Measurements from ENCODE around the gene LNX2.

The LNX2 gene

DNA sequence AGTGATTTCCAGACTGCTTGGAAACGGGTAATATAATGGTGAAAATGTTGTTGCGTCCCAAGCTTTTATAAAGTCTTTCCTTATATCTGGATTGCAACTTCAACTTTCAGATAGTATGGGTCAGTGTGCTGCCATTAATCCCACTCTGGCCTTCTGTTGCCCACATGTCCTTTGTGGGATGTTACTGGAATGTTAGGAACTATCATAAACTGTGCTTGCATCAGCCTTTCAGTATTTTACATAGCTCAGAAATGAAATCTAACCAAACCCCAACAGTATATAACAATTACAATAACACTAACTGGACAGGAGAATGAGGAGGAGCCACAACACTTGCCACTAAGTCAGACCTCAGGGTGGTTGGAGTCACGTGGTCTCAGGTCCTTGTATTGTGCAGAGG, 78.9 kb downstream of the LNX2 start:
- Mint-ChIP-seq H3K27ac (no peak overlapping the region), H3K27me3 (no peaks in the 10 kb centered on the region), H3K36me3 (peaks cover 5% of the 10 kb centered on the region), H3K9me3 (no peaks in the 10 kb centered on the region), H3K4me1 (no peaks in the 10 kb centered on the region), H3K4me3 (no peak overlapping the region)
- CTCF ChIA-PET: interaction anchor here (2.0 kb wide), 1 partner anchor 9 kb away, joined by 5 read pairs; no protein-coding TSS in a partner anchor
- no peak for DNase-seq

DNA sequence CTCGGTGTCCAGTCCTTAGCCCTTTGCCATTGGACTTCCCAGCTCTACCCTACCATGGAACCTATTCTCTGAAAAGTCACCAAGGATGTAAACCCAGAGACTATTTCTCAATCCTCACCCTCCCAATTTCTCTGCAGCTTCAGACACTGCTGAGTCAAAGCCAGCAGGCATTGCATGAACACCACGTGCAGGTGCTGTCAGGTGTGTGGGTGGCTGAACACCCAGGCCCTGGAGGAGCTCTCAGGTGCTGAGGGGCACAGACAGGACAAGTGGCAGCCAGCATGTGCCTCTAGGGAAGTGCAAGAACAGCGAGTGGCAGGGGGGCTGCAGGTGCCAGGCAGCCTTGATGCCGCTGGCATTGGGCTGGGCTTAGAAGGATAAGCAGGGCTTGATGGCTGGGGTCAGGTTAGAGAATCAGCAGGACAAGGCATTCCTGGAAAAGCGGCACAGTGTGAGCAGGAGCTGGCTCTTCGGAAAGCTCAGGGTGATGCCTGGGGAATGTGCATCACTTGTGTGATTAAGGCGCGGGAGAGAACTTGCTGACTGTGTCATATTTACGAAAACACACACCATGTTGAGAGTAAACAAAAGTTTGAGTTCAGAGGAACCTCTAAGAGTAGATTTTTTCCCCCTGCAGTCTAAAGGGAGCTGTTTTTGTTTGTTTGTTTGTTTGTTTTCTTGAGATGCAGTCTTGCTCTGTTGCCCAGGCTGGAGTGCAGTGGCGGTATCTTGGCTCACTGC, 83.8 kb downstream of the LNX2 start:
- H3K36me3 Mint-ChIP-seq: no peaks in the 10 kb centered on the region
- no peak overlapping the region for H3K4me3 Mint-ChIP-seq
- H3K4me1 Mint-ChIP-seq: peaks cover 4% of the 10 kb centered on the region
- no peaks in the 10 kb centered on the region for H3K9me3 Mint-ChIP-seq
- peaks cover 5% of the 10 kb centered on the region for H3K27me3 Mint-ChIP-seq
- no peak overlapping the region for H3K27ac Mint-ChIP-seq
- no peak for DNase-seq
- CTCF ChIA-PET: interaction anchor here (0.6 kb wide), 1 partner anchor 43 kb away, joined by 3 read pairs; no protein-coding TSS in a partner anchor

DNA sequence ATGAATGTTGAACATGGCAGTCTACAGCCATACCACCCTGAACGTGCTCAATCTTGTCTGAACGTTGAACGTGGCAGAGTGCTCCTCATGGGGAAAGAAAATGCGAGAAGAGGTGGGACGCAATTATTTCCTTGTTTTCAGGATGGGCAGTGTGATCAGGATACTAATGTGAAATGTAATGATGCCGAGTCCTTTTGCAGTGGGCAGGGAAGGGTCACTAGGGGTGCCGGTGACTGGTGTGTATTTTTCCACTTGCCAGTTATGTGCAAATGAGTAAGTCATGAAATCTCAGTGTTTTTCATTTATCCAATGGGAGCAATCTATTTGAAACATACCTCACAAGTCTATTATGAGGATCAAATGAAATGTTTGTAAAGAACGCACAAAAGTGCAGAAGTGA, 84.8 kb downstream of the LNX2 start:
- H3K36me3 Mint-ChIP-seq: no peaks in the 10 kb centered on the region
- CTCF ChIA-PET: interaction anchor here (1.1 kb wide), 1 partner anchor 291 kb away, joined by 3 read pairs; no protein-coding TSS in a partner anchor

DNA sequence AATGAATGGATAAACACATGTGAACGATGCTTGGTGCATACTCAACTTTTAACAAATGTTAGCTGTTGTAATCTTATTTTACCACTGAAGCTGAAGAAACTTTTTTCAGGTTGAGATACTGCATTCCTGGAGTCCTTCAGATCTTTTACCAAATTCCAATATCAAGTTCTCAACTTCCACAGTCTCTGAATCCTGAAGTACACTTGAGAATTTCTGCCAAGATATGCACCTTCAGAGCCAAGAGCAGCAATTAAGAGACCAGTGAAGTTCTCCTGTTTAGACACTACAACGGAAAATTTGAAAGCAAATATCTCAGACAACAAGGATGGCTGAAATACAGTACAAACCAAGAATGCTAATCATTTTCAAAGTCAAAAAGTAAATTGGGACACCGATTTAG, 85.3 kb downstream of the LNX2 start:
- Mint-ChIP-seq H3K4me1 (peaks cover 4% of the 10 kb centered on the region), H3K27ac (no peak overlapping the region), H3K9me3 (no peaks in the 10 kb centered on the region), H3K27me3 (peaks cover 5% of the 10 kb centered on the region), H3K36me3 (no peaks in the 10 kb centered on the region), H3K4me3 (no peak overlapping the region)
- no peak for DNase-seq
- CTCF ChIA-PET: interaction anchor here (1.0 to 1.7 kb wide), 4 partner anchors 17 to 294 kb away, joined by 3 to 5 read pairs (median 3); no protein-coding TSS in a partner anchor

More for the DNA sequence above, 84.8 kb downstream of the LNX2 start:
- Mint-ChIP-seq H3K4me1 (peaks cover 4% of the 10 kb centered on the region), H3K9me3 (no peaks in the 10 kb centered on the region), H3K27ac (no peak overlapping the region), H3K4me3 (no peak overlapping the region), H3K27me3 (peaks cover 5% of the 10 kb centered on the region)
- no peak for DNase-seq

DNA sequence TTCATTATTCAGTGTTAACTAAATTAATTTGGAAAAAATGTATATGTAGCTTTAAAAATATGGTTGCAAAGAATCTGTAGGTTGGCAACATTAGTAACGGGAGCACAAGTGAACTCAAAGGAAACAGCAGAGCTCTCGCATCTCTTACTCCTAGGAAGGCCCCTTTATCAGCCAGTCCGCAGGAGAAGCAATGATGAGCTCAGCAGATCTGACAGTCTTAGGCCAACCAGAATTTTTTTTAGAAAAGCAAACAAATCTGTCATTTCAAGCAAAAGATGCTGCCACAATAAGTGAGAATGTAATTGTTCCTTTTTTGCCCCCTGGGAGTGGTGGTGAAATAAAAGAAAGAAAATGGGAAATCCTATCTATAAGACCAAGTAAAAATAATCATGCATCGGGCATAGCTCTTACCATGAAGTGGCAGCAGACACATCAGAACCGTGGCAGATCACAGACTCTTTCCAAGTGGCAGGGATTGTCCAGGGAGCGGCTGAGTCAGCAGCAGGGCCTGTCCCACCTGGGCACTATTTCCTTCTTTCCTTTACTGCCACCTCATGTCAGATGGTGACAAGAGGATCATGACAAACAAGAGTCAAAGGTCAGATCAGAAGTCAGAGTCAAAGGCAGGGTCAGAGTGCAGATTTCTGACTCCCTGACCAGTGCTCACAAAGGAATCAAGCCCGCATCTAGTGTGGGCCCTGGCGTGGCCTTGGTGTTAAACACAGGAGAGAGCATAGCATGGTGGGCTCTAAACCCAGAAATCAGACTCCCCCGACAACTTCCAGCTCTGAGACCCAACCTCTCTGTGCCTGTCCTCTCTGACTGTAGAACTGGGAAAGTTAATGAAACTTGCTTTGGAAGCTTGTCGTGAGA, 86.0 kb downstream of the LNX2 start:
- Mint-ChIP-seq H3K27me3 (peaks cover 5% of the 10 kb centered on the region), H3K36me3 (no peaks in the 10 kb centered on the region), H3K4me3 (no peak overlapping the region), H3K27ac (no peak overlapping the region), H3K9me3 (no peaks in the 10 kb centered on the region), H3K4me1 (peaks cover 4% of the 10 kb centered on the region)
- no peak for DNase-seq
- CTCF ChIA-PET: interaction anchor here (0.7 to 2.4 kb wide), 9 partner anchors 17 to 294 kb away, joined by 3 to 29 read pairs (median 3); no protein-coding TSS in a partner anchor

DNA sequence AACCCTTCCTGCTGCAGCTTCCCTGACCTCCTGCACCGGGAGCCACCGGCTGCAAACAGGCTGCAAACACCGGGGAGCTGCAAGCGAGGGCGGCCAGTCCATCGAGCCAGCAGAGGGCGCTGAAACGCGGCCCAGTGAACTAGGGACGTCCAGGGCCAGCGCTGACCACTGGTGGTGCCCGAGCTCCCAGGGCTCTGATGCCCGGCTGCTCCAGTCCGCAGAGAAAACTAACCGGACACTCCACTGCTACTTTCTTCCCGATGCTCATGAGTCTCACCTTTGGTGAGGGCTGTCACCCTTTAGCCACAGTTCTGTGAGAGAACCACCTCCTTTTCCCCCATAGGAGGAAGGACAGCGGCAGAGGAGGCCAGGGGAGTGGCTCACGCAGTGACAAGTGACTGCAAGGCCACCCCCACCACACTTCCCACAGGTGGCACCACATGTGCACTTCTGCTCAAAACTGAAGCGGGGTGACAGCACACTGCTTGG, 87.1 kb downstream of the LNX2 start:
- Mint-ChIP-seq H3K27me3 (peaks cover 5% of the 10 kb centered on the region), H3K27ac (no peak overlapping the region), H3K4me1 (peaks cover 4% of the 10 kb centered on the region), H3K9me3 (no peaks in the 10 kb centered on the region), H3K36me3 (no peaks in the 10 kb centered on the region), H3K4me3 (no peak overlapping the region)
- peak; percentile 60 for DNase-seq
- CTCF ChIA-PET: interaction anchor here (0.6 to 2.4 kb wide), 8 partner anchors 8 to 293 kb away, joined by 3 to 29 read pairs (median 4); partner anchors contain the start of gene LNX2

DNA sequence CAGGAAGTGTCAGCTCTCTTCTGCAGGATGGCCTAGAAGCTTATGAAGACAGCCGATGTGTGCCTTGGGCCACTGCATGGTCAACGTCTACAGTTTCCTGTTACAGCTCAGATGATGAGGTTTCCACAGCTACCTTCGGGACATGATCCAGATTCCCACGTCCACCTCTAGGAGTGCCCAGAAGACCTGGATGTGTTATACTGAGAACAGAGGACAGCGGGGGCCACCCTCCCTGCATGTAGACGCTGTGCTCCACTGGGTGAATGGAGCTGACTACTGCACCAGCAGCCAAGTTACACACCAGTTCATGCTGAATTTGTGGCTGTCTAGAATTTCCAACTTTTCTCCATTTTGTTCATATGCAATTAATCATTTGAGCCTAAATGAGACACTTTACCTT, 91.4 kb downstream of the LNX2 start:
- no peak for DNase-seq
- Mint-ChIP-seq H3K27ac (no peak overlapping the region), H3K27me3 (peaks cover 16% of the 10 kb centered on the region), H3K4me3 (no peak overlapping the region), H3K4me1 (peaks cover 4% of the 10 kb centered on the region), H3K9me3 (no peaks in the 10 kb centered on the region), H3K36me3 (no peaks in the 10 kb centered on the region)
- CTCF ChIA-PET: interaction anchor here (0.6 to 1.4 kb wide), 2 partner anchors 37 to 296 kb away, joined by 3 to 5 read pairs; no protein-coding TSS in a partner anchor

DNA sequence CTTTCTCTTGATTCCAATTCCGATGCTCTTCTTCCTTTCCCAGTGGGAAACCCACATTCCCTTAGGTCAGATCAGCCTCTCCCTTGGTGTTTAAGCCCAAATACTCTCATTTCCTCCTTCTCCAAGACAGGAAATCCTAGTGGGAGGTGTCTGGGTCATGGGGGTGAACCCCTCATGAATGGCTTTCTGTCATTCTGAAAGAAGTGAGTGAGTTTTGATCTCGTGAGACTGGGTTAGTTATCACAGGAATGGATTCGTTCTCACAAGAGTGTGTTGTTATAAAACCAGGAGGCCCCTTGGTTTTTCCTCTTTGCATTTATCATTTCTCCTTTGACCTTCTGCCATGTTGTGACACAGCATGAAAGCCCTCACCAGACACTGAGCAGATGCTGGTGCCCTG, 93.8 kb downstream of the LNX2 start:
- Mint-ChIP-seq H3K4me3 (no peak overlapping the region), H3K27ac (no peak overlapping the region), H3K36me3 (no peaks in the 10 kb centered on the region), H3K4me1 (no peaks in the 10 kb centered on the region), H3K27me3 (peaks cover 16% of the 10 kb centered on the region), H3K9me3 (no peaks in the 10 kb centered on the region)
- CTCF ChIA-PET: no interaction called here
- no peak for DNase-seq

DNA sequence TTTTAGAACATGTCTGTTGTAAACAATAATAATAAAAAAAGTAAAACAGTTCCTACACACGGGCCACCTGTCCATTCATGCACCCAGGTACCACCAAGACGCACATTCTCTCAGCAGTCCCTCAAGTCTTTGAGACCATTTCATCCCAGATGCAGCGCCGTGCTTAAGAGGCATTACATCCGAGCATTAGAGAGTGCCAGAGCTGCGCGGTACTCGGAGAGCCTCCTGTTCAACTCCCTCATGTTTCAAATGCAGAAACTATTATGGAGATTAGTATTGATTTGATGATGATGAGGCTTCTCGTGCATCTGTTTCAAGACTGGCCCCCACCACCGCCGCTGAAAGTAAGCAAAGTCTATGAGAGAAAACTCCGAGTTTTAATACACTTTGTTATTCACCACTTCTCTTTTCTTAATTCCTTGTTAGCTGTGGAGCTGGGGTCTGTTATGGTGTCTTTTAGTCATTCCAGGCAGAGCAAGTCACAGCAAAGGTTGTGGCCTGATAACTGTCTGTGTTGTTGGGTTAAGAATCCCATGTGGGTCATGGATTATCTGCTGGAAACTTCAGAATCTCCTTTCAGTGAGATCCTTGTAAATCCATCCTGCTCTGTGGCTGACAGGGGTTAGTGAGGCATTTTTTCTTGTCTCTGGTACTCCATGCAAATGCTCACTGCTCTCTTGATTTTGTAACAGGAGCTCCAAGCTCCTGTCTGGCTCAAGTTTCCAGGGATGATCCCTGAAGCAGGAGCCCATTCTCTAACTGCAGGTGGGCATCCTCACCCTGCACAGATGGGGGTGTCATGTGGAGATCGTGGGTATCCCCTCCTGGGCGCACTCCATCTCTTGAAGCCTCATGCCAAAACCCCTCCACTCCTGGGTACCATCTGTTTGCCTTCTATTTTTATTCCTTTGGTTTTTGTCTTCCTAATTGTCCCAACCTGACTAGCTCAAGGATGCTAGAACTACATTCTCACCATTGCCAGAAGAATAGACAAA, 95.1 kb downstream of the LNX2 start:
- no peak for DNase-seq
- CTCF ChIA-PET: interaction anchor here (0.8 kb wide), 1 partner anchor 301 kb away, joined by 3 read pairs; no protein-coding TSS in a partner anchor
- no peak overlapping the region for H3K27ac Mint-ChIP-seq
- H3K36me3 Mint-ChIP-seq: no peaks in the 10 kb centered on the region
- H3K9me3 Mint-ChIP-seq: no peaks in the 10 kb centered on the region
- no peak overlapping the region for H3K4me3 Mint-ChIP-seq
- H3K27me3 Mint-ChIP-seq: peaks cover 16% of the 10 kb centered on the region
- no peaks in the 10 kb centered on the region for H3K4me1 Mint-ChIP-seq

DNA sequence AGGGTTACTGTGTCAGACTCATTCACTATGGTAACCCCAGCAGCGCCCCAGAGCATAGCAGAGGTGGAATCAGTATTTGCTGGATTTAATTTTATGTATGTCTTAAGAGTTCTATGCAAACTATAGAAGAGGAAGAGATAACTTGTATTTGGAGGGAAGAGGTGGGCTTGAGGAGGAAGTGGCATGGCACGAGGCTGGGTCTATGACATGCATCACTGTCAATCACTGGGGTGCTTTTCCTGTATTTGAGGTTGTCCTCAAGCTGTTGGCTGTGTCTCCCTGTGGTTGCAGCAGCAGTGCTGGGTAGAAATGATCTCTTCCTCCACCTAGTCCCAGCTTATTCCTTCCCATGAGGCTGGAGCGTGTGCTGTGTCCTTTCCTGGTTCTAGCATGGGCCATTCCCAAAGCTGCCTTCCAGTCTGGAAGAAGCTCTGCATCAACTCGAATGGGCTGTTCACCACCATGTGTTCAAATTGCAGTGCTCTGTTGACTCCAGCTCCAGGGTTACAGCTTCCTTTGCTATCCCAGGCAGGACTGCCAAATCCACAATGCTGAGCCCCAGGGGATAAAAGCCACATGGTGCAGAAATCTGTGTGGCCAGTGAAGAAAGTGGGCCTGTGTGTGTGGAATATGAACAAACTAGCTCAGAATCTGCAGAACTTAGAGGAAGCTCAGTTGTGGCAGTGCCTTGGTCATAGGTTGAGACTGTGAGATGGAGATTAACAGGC, 96.8 kb downstream of the LNX2 start:
- peaks cover 21% of the 10 kb centered on the region for H3K27me3 Mint-ChIP-seq
- no peaks in the 10 kb centered on the region for H3K36me3 Mint-ChIP-seq
- DNase-seq: no peak
- H3K9me3 Mint-ChIP-seq: no peaks in the 10 kb centered on the region
- no peak overlapping the region for H3K4me3 Mint-ChIP-seq
- CTCF ChIA-PET: interaction anchor here (2.0 kb wide), 1 partner anchor 9 kb away, joined by 7 read pairs; no protein-coding TSS in a partner anchor
- peak overlapping the region; percentile 38 for H3K27ac Mint-ChIP-seq
- H3K4me1 Mint-ChIP-seq: no peaks in the 10 kb centered on the region

DNA sequence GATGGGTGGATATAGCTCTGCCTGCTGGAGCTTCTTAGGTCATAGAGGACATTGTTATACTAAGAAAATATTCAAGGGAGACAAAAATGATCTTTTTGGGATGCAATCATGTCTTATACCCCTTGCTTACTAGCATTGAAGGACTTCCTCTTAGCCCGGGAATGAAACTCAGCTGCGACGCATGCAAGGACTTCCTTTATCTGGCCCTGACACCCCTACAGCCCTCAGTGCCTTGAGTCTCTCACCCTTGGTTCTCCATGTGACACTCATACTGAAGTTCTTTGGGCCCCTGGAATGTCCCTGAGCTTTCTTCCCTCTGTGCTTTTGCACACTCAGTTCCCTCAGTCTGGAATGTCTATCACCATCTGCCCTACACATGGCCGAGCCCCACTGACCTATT, 97.5 kb downstream of the LNX2 start:
- CTCF ChIA-PET: interaction anchor here (2.0 kb wide), 1 partner anchor 10 kb away, joined by 7 read pairs; no protein-coding TSS in a partner anchor
- no peak for DNase-seq
- H3K4me1 Mint-ChIP-seq: no peaks in the 10 kb centered on the region

DNA sequence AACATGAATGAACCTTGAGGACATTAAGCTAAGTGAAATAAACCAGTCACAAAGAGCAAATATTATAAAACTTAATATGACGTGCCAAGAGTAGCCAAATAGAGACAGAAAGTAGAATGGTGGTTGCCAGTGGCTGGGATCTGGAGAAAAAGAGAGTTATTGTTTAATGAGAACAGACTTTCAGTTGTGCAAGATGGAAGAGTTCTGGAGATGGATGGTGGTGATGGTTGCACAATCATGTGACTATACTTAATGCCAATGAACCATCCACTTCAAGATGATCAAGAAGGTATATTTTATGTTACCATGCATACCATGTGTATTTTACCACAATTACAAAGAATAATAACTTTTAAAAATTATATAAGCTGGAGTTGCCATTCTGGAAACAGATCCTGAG, 104.2 kb downstream of the LNX2 start:
- no peaks in the 10 kb centered on the region for H3K4me1 Mint-ChIP-seq
- H3K27ac Mint-ChIP-seq: no peak overlapping the region
- no peak overlapping the region for H3K4me3 Mint-ChIP-seq
- no peaks in the 10 kb centered on the region for H3K36me3 Mint-ChIP-seq
- no peak for DNase-seq
- CTCF ChIA-PET: no interaction called here
- H3K9me3 Mint-ChIP-seq: no peaks in the 10 kb centered on the region
- H3K27me3 Mint-ChIP-seq: peaks cover 22% of the 10 kb centered on the region

More for the DNA sequence above, 97.5 kb downstream of the LNX2 start:
- H3K9me3 Mint-ChIP-seq: no peaks in the 10 kb centered on the region
- H3K36me3 Mint-ChIP-seq: no peaks in the 10 kb centered on the region
- peaks cover 25% of the 10 kb centered on the region for H3K27me3 Mint-ChIP-seq
- no peak overlapping the region for H3K4me3 Mint-ChIP-seq
- no peak overlapping the region for H3K27ac Mint-ChIP-seq

DNA sequence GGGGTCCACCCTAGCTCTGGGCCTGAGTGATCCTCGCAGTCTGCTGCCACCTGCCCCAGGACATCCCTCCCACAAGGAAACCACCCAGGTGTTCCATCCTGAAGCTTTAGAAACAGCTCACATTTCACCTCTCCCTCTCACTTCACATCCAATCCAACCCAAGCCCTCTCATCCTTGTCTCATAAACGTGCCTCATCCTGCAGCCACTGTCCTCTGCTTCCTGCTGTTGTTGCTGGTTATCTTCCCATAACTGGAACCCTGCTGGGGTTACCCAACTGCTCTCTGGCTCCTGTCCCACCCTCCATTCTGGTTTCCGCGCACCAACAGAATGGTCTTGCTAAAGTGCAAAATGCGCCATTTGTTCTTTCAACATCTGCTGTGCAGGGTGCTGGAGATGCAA, 110.2 kb downstream of the LNX2 start:
- Mint-ChIP-seq H3K9me3 (no peaks in the 10 kb centered on the region), H3K27me3 (peaks cover 6% of the 10 kb centered on the region), H3K36me3 (no peaks in the 10 kb centered on the region), H3K4me3 (no peak overlapping the region), H3K4me1 (no peaks in the 10 kb centered on the region), H3K27ac (no peak overlapping the region)
- no peak for DNase-seq
- CTCF ChIA-PET: no interaction called here

All from activated naive CD4-positive, alpha-beta T cell treated with anti-CD3 and anti-CD28 coated beads, Interleukin-2, amount 10 ng/mL, durations not matched to agents 7 days and 5 days (primary cell).